ENCODE measurements around the gene SFXN4. TPM values are rescaled to one million over a fixed set of nuclear protein-coding genes. Genes with fewer than 3 reads are reported as not detected.
A peak's percentile ranks its signal among the peaks of the same experiment; 100 is the strongest.

SFXN4 gene
- total and polyA plus RNA-seq, 2 experiments from 2014 or later, result 18.6 to 22.3 TPM

GRCh38 chr10:119103241-119103902, 62.1 kb downstream of the SFXN4 start (continued):
- TF ChIP-seq REST (IDR thresholded peaks at IDR 0.05; ENCODE audit: unreplicated experiment) (no peak), JUNB (IDR thresholded peaks at IDR 0.05; ENCODE audit: unreplicated experiment) (no peak), STAT1 (IDR thresholded peaks at IDR 0.05; ENCODE audit: unreplicated experiment) (no peak), NANOG (IDR thresholded peaks at IDR 0.05; ENCODE audit: borderline replicate concordance) (no peak), ETS1 (IDR thresholded peaks at IDR 0.05) (no peak), ZNF331 (CRISPR knock-in tag; IDR thresholded peaks at IDR 0.05; ENCODE audit: low read depth) (no peak), CREB1 (CRISPR knock-in tag; IDR thresholded peaks at IDR 0.05; ENCODE audit: low read depth) (no peak), CTCF (conservative IDR thresholded peaks at IDR 0.05; ENCODE audit: low read depth in 2 of 2) (no peak), EZH2 (IDR thresholded peaks at IDR 0.05; ENCODE audit: low read depth, unreplicated experiment) (no peak), EZH2phosphoT487 (IDR thresholded peaks at IDR 0.05; ENCODE audit: unreplicated experiment) (no peak)

- H3F3A ChIP-seq (replicated peaks; ENCODE audit: low read depth), result no peaks in the 10 kb centered on the region
- H3K9me3 Mint-ChIP-seq, result no peaks in the 10 kb centered on the region
- no peak for ATAC-seq
- no peak overlapping the region for H3K27ac Mint-ChIP-seq
- H3K36me3 ChIP-seq (ENCODE audit: insufficient read depth), result no peaks in the 10 kb centered on the region
- no peaks in the 10 kb centered on the region for H3K9me2 ChIP-seq (ENCODE audit: insufficient read depth)
- H3K27ac ChIP-seq (ENCODE audit: low read depth), result no peak overlapping the region
- no peak overlapping the region for H3K4me3 Mint-ChIP-seq
- TF ChIP-seq NANOG (IDR thresholded peaks at IDR 0.05; ENCODE audit: borderline replicate concordance) (no peak), CTCF (conservative IDR thresholded peaks at IDR 0.05; ENCODE audit: low read depth in 2 of 2) (no peak), JUNB (IDR thresholded peaks at IDR 0.05; ENCODE audit: unreplicated experiment) (no peak), CREB1 (CRISPR knock-in tag; IDR thresholded peaks at IDR 0.05; ENCODE audit: low read depth) (no peak), POLR2AphosphoS5 (IDR thresholded peaks at IDR 0.05; ENCODE audit: low read depth) (no peak)
- H3K79me2 ChIP-seq (replicated peaks; ENCODE audit: insufficient read depth), result peaks cover 18% of the 10 kb centered on the region
- no peak overlapping the region for H3K4me2 ChIP-seq
- H3K4me3 ChIP-seq, result no peak overlapping the region
- no peaks in the 10 kb centered on the region for H3K4me1 ChIP-seq (ENCODE audit: insufficient read depth)
- H3K27me3 ChIP-seq (ENCODE audit: insufficient read depth), result no peaks in the 10 kb centered on the region
- DNase-seq (ENCODE audit: low spot score), result no peak
- no peaks in the 10 kb centered on the region for H3K36me3 Mint-ChIP-seq (ENCODE audit: low read depth)
- H3K27me3 Mint-ChIP-seq (ENCODE audit: insufficient read depth, low read depth, poor library complexity), result peaks cover 4% of the 10 kb centered on the region
- peaks cover 4% of the 10 kb centered on the region for H3K4me1 Mint-ChIP-seq
- H2AFZ ChIP-seq, result peak overlapping the region; percentile 56; the same call in 1 of the 2 replicates
- peaks cover 10% of the 10 kb centered on the region for H4K20me1 ChIP-seq (replicated peaks; ENCODE audit: insufficient read depth)
These were observed 64.0 kb downstream of the SFXN4 start for GRCh38 chr10:119101366-119102098.
